Activated T-cell treated with anti-CD3 and anti-CD28 coated beads for 24 hours (primary cell): ENCODE results near the gene KDM4D.
"Not testable (repeated sequence)": the region's sequence is repeated elsewhere in the genome, so short reads cannot be mapped to it uniquely, and the experiment has no call there.

Source experiments
- DNase-seq: peaks from one replicate; pipeline ENCODE4 v3.0.0-alpha.2; 2020; ENCODE audit warnings: low read depth

KDM4D gene

GRCh38 chr11:95033051-95033450 is 59.5 kb downstream of the KDM4D start:
- DNase-seq = no peak

DNA sequence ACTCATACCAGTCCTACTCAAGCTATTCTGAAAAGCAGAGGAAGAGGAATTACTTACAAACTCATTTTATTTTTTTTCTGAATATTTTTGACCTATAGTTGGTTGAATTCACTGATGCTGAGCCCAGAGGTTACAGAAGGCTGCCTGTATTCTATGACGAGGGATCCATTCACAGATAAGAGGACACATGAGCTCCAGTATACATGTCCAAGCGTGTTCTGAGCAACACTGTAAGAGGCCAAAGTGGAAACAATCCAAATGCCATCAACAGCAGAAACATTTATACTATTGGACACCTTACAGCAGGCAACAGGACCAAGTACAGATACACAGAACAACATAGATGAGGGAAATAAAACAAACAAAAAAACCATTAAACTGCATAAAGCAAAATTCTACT is 61.8 kb downstream of the KDM4D start:
- DNase-seq = no peak

DNA sequence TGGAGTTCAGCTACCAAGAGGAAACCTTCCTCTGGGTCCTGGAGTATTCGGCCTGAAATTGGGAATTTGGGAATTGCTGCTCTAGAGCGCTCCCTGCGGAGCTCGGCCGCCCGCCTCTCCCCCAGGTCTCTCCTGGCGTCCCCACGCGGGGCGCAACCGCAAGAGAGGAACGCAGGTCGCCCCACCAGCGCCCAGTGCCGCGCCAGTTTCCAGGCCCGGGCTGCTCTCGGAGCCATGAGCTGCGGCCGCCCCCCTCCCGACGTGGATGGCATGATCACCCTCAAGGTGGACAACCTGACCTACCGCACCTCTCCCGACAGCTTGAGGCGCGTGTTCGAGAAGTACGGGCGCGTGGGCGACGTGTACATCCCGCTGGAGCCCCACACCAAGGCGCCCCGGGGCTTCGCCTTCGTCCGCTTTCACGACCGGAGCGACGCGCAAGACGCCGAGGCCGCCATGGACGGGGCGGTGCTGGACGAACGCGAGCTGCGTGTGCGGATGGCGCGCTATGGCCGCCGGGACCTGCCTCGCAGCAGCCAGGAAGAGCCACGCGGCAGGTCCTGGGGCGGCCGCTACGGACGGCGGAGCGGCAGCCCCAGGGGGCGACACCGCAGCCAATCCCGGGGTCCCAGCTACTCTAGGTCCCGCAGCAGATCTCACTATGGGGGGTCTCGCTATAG is 64.0 kb downstream of the KDM4D start:
- not testable (repeated sequence) for DNase-seq

DNA sequence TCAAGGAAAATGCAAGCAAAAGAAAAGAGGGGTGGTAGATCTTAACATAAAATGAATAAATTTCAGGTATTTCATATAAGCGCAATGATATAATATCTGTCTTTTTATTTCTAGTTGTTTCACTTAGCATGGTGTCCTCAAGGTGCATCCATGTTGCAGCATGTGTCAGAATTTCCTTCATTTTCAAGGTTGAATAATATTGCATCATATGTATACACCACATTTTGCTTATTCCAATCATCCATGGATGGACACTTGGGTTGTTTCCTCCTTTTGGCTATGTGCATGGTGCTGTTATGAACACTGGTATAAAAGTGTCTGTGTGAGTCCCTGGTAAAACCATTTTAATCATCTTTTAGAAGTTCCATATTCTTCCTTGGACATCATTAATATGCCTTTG is 68.7 kb downstream of the KDM4D start:
- DNase-seq = no peak

DNA sequence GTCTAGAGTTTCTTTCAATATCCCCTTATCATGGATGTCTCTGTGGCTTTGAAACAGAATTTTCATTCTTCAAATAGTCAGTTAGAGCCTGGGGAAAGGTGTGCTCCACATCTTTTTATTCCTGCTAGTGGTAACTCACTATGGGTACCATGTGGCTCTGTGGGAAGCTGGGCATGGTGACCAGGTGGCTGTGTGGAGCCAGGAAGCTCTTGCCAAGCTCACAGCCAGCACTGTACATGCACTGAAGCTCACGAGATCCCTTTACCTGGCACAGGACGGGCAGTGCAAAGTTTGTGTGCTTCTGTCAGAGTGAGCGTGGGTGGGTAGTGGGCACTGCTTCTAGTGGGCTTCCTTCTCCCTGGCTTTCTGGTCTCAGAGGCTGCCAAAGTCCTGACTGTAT is 69.4 kb downstream of the KDM4D start:
- no peak for DNase-seq

DNA sequence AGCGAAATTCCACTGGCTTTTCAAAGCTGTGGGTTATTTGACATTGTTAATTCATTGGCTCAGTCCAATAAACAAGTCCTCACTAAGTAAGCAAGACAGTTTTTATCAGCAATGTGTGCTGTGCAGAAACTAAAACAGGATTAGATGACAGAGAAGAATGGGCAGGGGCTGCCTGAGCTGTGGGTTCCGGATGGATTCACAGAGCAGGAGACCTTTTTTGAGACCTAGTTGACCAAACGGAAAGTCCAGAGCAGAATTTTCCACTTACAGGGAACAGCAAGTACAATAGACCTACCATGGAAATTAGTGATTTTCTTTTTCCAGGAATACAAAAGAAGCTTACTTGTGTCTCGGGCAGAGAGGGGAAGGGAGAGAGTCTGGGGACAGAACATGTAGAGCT is 70.5 kb downstream of the KDM4D start:
- DNase-seq = no peak

DNA sequence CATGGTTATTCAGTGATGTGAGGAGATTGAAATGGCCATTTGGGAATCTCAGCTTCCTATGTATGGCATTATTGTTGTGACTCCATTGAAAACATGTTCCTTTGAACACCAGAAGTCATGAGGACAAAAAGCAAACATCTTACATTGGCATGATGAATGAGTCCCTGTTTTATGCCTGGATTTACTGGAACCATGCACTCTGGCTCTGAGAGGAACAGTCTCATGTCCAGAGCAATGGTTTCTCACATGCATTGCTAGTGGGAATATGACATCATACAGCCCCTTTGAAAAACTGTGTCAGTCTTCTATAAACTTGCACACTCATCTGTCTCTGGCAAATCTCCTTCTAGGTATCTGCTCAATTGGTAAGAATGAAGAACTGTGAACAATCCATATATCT is 72.3 kb downstream of the KDM4D start:
- DNase-seq = no peak
